Measurements from ENCODE around the gene CREB3. TPM values are rescaled to one million over a fixed set of nuclear protein-coding genes. Genes with fewer than 3 reads are reported as not detected.

CREB3 gene
- total RNA-seq, 1 experiment from 2014 or later, result 29.1 TPM

- intact Hi-C loops (cut with micrococcal nuclease; ENCODE audit: unreplicated experiment), result loop anchor here (5.0 kb wide), 1 partner anchor 41 kb away; no protein-coding TSS in a partner anchor
- ChIA-PET POLR2A (ENCODE audit: low non-redundant PET) (no interaction called here), CTCF (interaction anchor here (1.2 kb wide), 1 partner anchor 12 kb away, joined by 3 read pairs; no protein-coding TSS in a partner anchor)
- TF ChIP-seq, protein P1, sequence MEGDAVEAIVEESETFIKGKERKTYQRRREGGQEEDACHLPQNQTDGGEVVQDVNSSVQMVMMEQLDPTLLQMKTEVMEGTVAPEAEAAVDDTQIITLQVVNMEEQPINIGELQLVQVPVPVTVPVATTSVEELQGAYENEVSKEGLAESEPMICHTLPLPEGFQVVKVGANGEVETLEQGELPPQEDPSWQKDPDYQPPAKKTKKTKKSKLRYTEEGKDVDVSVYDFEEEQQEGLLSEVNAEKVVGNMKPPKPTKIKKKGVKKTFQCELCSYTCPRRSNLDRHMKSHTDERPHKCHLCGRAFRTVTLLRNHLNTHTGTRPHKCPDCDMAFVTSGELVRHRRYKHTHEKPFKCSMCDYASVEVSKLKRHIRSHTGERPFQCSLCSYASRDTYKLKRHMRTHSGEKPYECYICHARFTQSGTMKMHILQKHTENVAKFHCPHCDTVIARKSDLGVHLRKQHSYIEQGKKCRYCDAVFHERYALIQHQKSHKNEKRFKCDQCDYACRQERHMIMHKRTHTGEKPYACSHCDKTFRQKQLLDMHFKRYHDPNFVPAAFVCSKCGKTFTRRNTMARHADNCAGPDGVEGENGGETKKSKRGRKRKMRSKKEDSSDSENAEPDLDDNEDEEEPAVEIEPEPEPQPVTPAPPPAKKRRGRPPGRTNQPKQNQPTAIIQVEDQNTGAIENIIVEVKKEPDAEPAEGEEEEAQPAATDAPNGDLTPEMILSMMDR (conservative IDR thresholded peaks at IDR 0.05; ENCODE audit: low read depth, low read length), result no peak
- no peak for TF ChIP-seq EZH2 (IDR thresholded peaks at IDR 0.05; ENCODE audit: borderline replicate concordance, low read depth, low read length, poor library complexity, severe bottlenecking)
- Histone ChIP-seq H3K27me3 (replicated peaks; ENCODE audit: insufficient read depth, low read depth, low read length, poor library complexity) (no peaks in the 10 kb centered on the region), H3K4me1 (ENCODE audit: insufficient read depth, low read length, poor library complexity, severe bottlenecking) (no peaks in the 10 kb centered on the region), H3K36me3 (ENCODE audit: insufficient read depth, low read length, poor library complexity, severe bottlenecking) (no peaks in the 10 kb centered on the region), H3K27ac (ENCODE audit: low read depth, low read length, poor library complexity, severe bottlenecking) (no peak overlapping the region), H3K9me3 (ENCODE audit: low read depth, low read length, poor library complexity, severe bottlenecking) (no peaks in the 10 kb centered on the region), H3K4me3 (ENCODE audit: low read depth, low read length, poor library complexity, severe bottlenecking) (no peak overlapping the region)
- DNase-seq (ENCODE audit: low spot score), result no peak
- BruUV-seq (replicated peaks), result no TSS peak
These were observed 46.0 kb downstream of the CREB3 start for GRCh38 chr9:35778496-35778895.

DNA sequence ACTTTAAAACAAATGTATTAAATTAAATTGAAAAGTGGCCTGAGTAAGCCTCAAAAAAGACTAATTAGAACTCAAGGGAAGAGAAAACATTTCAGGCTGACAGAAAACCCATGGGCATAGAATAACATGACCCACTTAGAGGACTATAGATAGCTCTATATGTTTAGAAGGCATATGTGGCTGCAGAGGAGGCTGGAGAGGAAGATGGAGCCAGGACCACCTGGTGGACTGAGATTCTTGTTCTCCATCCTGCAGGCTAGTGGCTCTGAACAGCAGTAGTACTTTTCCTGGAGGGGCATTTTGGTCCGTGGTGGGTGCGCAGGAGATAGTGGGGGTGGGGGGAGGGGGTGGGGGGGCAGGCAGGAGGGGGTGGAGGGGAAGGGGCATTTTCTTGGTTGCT lies 48.6 kb downstream of the CREB3 start:
- intact Hi-C loops (cut with micrococcal nuclease; ENCODE audit: unreplicated experiment), result no loop called here
- H3K4me1 ChIP-seq (ENCODE audit: insufficient read depth, low read length, poor library complexity, severe bottlenecking), result no peaks in the 10 kb centered on the region
- no TSS peak for BruUV-seq (replicated peaks)
- no peaks in the 10 kb centered on the region for H3K27me3 ChIP-seq (replicated peaks; ENCODE audit: insufficient read depth, low read depth, low read length, poor library complexity)
- H3K9me3 ChIP-seq (ENCODE audit: low read depth, low read length, poor library complexity, severe bottlenecking), result no peaks in the 10 kb centered on the region
- no peak overlapping the region for H3K27ac ChIP-seq (ENCODE audit: low read depth, low read length, poor library complexity, severe bottlenecking)
- POLR2A ChIA-PET (ENCODE audit: low non-redundant PET), result no interaction called here
- H3K4me3 ChIP-seq (ENCODE audit: low read depth, low read length, poor library complexity, severe bottlenecking), result no peak overlapping the region
- CTCF ChIA-PET, result no interaction called here
- H3K36me3 ChIP-seq (ENCODE audit: insufficient read depth, low read length, poor library complexity, severe bottlenecking), result no peaks in the 10 kb centered on the region
- TF ChIP-seq, protein P1 (conservative IDR thresholded peaks at IDR 0.05; ENCODE audit: low read depth, low read length), result no peak
- TF ChIP-seq EZH2 (IDR thresholded peaks at IDR 0.05; ENCODE audit: borderline replicate concordance, low read depth, low read length, poor library complexity, severe bottlenecking), result no peak
- no peak for DNase-seq (ENCODE audit: low spot score)

DNA sequence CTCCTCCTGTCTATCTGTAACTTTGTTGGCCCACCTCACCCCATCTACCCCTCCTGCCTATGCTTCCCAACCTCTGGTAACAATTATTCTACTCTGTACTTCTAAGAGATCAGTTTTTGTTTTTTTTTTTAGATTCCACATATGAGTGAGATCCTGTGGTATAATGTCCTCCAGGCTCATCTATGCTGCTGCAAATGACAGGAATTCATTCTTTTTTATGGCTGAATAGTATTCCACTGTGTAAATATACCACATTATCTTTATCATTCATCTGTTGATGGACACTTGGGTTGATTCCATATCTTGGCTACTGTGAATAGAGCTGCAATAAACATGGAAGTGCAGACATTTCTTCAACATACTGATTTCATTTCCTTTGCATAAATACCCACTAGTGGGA lies 51.0 kb downstream of the CREB3 start:
- ChIA-PET POLR2A (ENCODE audit: low non-redundant PET) (no interaction called here), CTCF (no interaction called here)
- H3K4me1 ChIP-seq (ENCODE audit: insufficient read depth, low read length, poor library complexity, severe bottlenecking), result no peaks in the 10 kb centered on the region
- H3K27ac ChIP-seq (ENCODE audit: low read depth, low read length, poor library complexity, severe bottlenecking), result no peak overlapping the region
- DNase-seq (ENCODE audit: low spot score), result no peak
- no peak for TF ChIP-seq EZH2 (IDR thresholded peaks at IDR 0.05; ENCODE audit: borderline replicate concordance, low read depth, low read length, poor library complexity, severe bottlenecking)
- TF ChIP-seq, protein P1 (conservative IDR thresholded peaks at IDR 0.05; ENCODE audit: low read depth, low read length), result no peak
- no TSS peak for BruUV-seq (replicated peaks)
- no peaks in the 10 kb centered on the region for H3K27me3 ChIP-seq (replicated peaks; ENCODE audit: insufficient read depth, low read depth, low read length, poor library complexity)
- H3K36me3 ChIP-seq (ENCODE audit: insufficient read depth, low read length, poor library complexity, severe bottlenecking), result no peaks in the 10 kb centered on the region
- H3K4me3 ChIP-seq (ENCODE audit: low read depth, low read length, poor library complexity, severe bottlenecking), result no peak overlapping the region
- H3K9me3 ChIP-seq (ENCODE audit: low read depth, low read length, poor library complexity, severe bottlenecking), result no peaks in the 10 kb centered on the region
- intact Hi-C loops (cut with micrococcal nuclease; ENCODE audit: unreplicated experiment), result no loop called here

Small RNAs within 50 kb of the gene (microRNA-seq; reads per million reads assigned to microRNA genes)
- 1.3 reads per million for gene MIR6852
- gene MIR6853, result not detected

Other genes with a start within 250 kb of the CREB3 start
- 19.4 and 22.2 TPM in 2 replicates for gene RUSC2, start 242.6 kb upstream of the CREB3 start, total RNA-seq (2021)
- gene TESK1, start 127.4 kb upstream of the CREB3 start, total RNA-seq (2021), result 31.8 and 31.9 TPM in 2 replicates
- gene CD72, start 114.3 kb upstream of the CREB3 start, total RNA-seq (2021), result not detected in 2 replicates
- gene SIT1, start 81.7 kb upstream of the CREB3 start, total RNA-seq (2021), result not detected in 2 replicates
- 13,531 and 14,573 TPM in 2 replicates for gene RMRP, start 74.6 kb upstream of the CREB3 start, total RNA-seq (2021)
- gene CCDC107, start 74.4 kb upstream of the CREB3 start, total RNA-seq (2021), result 12.9 and 16.4 TPM in 2 replicates
- 25.0 and 27.7 TPM in 2 replicates for gene ARHGEF39, start 67.5 kb upstream of the CREB3 start, total RNA-seq (2021)
- gene CA9, start 58.7 kb upstream of the CREB3 start, total RNA-seq (2021), result 0.32 and 1.4 TPM in 2 replicates
- gene TPM2, start 42.7 kb upstream of the CREB3 start, total RNA-seq (2021), result 39.2 and 44.3 TPM in 2 replicates
- gene TLN1, start 471 bp upstream of the CREB3 start, total RNA-seq (2021), result 173 and 178 TPM in 2 replicates
- 67.6 and 70.5 TPM in 2 replicates for gene GBA2, start 16.6 kb downstream of the CREB3 start, total RNA-seq (2021)
- gene RGP1, start 16.6 kb downstream of the CREB3 start, total RNA-seq (2021), result 21.9 and 26.3 TPM in 2 replicates
- not detected in 2 replicates for gene MSMP, start 21.6 kb downstream of the CREB3 start, total RNA-seq (2021)
- 4.7 and 9.1 TPM in 2 replicates for gene NPR2, start 58.9 kb downstream of the CREB3 start, total RNA-seq (2021)
- 1.1 and 1.4 TPM in 2 replicates for gene SPAG8, start 79.6 kb downstream of the CREB3 start, total RNA-seq (2021)
- 51.5 and 68.9 TPM in 2 replicates for gene HINT2, start 82.4 kb downstream of the CREB3 start, total RNA-seq (2021)
- gene FAM221B, start 96.1 kb downstream of the CREB3 start, total RNA-seq (2021), result not detected in 2 replicates
- 6.9 and 10.9 TPM in 2 replicates for gene TMEM8B, start 96.6 kb downstream of the CREB3 start, total RNA-seq (2021)
- gene OR13J1, start 137.7 kb downstream of the CREB3 start, total RNA-seq (2021), result not detected in 2 replicates
- 0.33 TPM in 1 of 2 replicates, not detected in the other for gene HRCT1, start 173.5 kb downstream of the CREB3 start, total RNA-seq (2021)
- 0.37 TPM in 1 of 2 replicates, not detected in the other for gene SPAAR, start 176.8 kb downstream of the CREB3 start, total RNA-seq (2021)
- gene OR2S2, start 225.5 kb downstream of the CREB3 start, total RNA-seq (2021), result not detected in 2 replicates